Measurements from ENCODE around the gene RNU5B-1.
A peak's percentile ranks its signal among the peaks of the same experiment; 100 is the strongest.

Gene RNU5B-1

GRCh38 chr15:65328506-65329287 lies 24.2 kb downstream of the RNU5B-1 start:
- no peak for DNase-seq

DNA sequence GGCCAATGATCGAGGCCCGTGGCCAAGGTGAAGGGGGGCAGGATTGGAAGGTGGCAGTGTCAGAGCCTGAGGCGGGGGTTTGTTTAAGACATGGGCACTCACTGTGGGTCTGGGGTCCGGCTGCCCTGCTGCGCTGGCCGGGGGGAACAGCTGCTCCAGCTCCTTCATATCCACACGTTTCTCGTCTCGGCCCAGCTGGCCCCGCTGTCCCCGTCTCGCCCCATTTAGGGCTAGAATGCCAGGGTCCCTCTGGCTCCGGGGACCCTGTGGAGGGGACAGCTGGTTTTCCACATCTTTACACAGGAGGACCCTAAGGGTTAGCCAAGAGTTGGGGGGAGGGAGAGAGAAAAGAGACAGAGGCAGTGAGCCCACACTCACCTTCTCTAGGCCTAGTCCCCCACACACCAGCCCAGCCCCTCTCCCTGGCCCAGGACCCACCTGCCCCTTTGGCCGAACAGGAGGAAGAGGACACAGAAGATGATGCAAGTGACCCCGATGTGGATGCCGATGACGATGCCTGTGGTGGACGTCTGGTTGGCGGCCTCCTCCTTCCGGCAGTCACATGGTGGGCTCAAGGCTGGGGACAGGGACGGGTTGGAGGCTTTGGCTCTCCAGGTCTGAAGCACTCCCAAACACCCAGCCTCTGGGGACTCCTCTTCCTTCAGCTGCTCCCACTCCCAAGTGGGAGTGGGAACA lies 25.0 kb downstream of the RNU5B-1 start:
- no peak for DNase-seq

GRCh38 chr15:65329984-65330735 lies 25.7 kb downstream of the RNU5B-1 start:
- no peak for DNase-seq

DNA sequence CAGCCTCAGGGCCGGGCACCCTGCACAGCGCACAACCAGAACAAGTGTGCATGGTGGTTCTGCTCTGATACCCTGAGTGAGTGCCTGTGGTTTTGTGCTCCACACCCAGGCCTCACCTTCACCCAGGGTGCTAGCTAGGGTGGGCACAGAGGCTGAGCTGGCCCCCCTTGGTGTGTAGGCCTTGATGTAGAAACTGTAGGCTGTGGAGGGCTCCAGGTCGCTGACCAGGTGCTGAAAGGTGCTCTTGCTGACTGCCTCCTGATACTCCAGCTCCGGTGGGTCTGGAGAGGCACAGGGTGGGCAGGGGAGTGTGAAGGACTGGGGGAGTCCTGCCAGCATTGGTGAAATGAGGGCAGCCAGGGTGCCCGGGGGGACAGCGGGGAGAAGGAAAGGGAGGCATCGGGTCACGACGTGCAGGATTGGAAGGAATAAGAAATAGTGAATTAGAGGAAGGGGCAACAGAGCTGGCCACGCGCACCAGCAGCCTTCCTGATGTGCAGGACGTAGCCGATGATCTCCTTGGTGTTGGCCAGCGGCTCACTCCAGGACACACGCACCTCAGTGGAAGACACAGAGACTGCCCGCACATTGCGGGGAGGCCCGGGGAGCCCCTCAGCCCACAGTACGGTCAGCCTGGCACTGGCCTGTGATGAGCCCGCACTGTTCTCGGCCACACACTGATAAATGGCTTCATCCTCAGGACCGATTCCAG lies 26.6 kb downstream of the RNU5B-1 start:
- no peak for DNase-seq

GRCh38 chr15:65331811-65332210 lies 27.3 kb downstream of the RNU5B-1 start:
- DNase-seq: no peak

GRCh38 chr15:65332391-65333147 lies 28.1 kb downstream of the RNU5B-1 start:
- DNase-seq: peak; percentile 60

DNA sequence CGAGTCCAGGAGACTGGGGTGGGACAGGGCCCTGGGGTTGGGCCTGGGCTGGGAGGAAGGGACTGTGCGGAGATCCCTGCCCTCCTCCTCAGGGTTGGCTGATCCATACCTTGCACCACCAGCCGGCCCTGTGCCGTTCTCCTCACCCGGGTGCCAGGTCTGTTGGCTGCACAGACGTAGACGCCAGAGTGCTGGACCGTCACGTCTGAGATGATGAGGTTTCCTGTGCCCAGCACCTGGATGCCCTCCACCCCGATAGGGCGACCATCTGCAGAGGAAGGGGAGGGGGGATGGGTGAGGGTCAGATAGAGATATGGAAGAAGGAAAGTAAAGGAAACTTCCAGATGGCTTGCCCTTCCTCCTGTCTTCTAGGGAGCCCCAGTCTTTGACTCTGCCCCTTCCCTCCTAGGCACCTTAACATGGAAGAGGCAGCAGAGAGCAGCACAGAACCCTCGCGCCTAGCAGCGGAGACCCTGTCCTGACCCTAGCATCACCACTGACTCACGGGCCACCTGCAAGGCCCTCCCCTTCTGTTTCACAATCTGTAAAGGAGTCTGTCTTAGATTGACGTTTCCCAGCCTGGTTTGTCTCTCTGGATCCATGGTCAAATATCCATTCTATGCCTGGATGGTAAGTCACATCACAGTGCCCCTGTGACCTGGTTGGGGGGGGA lies 28.8 kb downstream of the RNU5B-1 start:
- no peak for DNase-seq

- DNase-seq: peak; percentile 3
Measured at GRCh38 chr15:65333856-65334255, 29.4 kb downstream of the RNU5B-1 start.

- no peak for DNase-seq
Measured at GRCh38 chr15:65334586-65335231, 30.2 kb downstream of the RNU5B-1 start.

DNA sequence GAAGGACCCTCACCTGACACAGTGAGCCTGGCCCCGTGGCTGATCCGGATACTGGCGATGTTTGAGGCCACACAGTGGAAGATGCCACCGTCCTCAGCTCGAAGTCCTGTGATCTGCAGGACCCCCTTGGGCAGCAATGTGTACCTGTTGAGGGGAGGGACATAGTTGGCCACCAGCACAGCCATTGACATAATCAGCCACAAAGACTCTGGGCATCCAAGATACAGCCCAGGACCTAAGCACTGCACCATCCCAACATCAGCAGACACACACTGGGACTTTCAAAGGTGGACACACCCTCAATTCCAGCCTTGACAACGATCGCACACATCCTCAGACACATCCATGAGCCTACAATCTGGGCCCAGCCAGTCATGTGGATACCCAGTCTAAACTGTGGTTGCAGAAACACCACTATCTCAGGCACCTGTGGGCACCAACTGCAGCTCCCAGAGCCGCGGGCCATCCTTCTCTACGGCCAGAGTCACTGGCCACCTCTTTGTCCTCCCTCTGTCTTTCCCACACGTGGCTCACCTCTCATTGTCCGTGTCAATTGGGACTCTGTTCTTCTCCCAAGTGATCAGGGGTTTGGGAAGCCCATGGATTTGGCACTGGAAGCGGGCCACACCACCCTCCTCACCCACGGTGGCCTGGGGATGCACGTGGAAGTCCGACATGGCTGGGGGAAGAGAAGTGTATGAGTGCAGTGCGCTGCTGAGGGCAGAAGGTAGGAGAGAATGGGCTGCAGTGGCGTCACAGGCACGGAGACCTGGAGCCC lies 31.0 kb downstream of the RNU5B-1 start:
- no peak for DNase-seq

GRCh38 chr15:65336493-65337435 lies 32.3 kb downstream of the RNU5B-1 start:
- DNase-seq: no peak

DNA sequence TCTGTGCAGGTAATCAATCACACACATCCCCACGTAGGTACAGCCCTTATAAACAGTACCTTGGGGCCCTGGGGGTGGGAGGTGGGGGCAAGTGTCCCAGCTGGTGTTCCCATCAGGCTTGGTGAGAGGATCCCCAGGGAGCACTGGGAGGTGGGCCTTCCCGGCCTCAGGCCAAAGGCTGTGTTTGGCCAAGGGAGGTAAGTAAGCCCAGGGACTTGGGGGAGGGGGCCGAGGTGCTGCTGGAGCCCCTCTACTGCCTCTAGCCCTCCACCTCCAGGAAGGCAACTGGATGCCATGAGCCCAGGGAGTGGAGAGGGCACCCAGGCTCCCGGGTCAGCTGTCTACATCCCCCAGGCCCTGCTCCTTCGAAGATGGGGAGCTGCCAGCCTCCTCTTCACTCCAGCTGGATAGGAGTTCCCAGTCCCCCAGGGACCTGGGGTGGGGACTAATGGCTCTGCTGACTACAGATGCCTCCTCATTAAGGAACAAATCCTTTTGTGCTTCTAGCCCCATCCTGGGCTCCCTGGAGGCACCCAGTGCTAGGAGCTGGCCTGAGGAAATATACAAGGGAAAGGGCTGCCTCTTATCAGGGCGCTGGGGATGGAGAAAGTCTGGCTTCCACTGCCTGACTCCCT lies 33.1 kb downstream of the RNU5B-1 start:
- DNase-seq: no peak

- no peak for DNase-seq
Measured at GRCh38 chr15:65338366-65338765, 33.9 kb downstream of the RNU5B-1 start.

GRCh38 chr15:65338823-65339222 lies 34.3 kb downstream of the RNU5B-1 start:
- DNase-seq: no peak

DNA sequence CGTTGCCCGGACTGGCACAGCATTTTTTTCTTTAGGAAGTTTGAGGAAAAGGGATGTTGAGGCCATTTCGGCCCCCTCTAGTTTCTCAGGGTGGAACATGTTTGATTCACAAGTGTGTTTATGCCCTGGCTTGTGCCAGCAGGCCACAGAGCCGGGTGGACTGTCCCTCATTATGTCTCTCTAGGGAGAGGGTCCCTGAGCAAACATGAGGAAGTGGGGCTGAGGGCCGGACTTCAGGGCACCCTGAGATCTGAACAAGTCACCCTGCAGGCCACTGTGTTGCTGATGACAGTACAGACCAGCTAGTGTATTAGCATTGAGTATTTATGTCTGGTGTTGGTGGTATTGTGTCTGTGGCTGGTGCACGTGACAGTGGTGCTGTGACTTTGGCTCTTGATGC lies 34.9 kb downstream of the RNU5B-1 start:
- no peak for DNase-seq

GRCh38 chr15:65339920-65340319 lies 35.4 kb downstream of the RNU5B-1 start:
- peak; percentile 49 for DNase-seq

- DNase-seq: no peak
Measured at GRCh38 chr15:65342493-65342892, 38.0 kb downstream of the RNU5B-1 start.

GRCh38 chr15:65343374-65343981 lies 39.0 kb downstream of the RNU5B-1 start:
- peak; percentile 1 for DNase-seq

Data from right kidney (tissue), 1 donor.